HCT116 (cell line): Measurements from ENCODE around the gene ATP2B3. TPM values are rescaled to one million over a fixed set of nuclear protein-coding genes. Genes with fewer than 3 reads are reported as not detected.

ENCODE experiments used
- ATAC-seq: fragments of 200-7000 bp; cut with Tn5 transposase; 2 replicates; pipeline ENCODE4 v1.9.1; 2020; ENCODE audit warnings: mild to moderate bottlenecking, moderate library complexity
- BruUV-seq: library from RNA; stranded (reverse); fragments of 400-500 nt; replicated peaks from 2 replicates; lab custom pipeline; 2021; lab: Mats Ljungman, UMichigan
- CTCF ChIA-PET: fragments of 300-600 bp; sonication (Branson Sonifier 250); formaldehyde crosslinking; loops from one replicate; lab custom pipeline; 2021; ENCODE audit warnings: antibody characterized with exemption; lab: Charles Lee
- POLR2A ChIA-PET: fragments of 300-600, 350-600 bp; sonication (Branson Sonifier 250); formaldehyde crosslinking; loops from one replicate; lab custom pipeline; 2021; ENCODE audit warnings: antibody characterized with exemption; lab: Charles Lee
- RAD21 ChIA-PET, 2 experiments: fragments of 300-600 bp; sonication (Branson Sonifier 250); formaldehyde crosslinking; loops; one replicate each; lab custom pipeline; 2023; ENCODE audit warnings: low total read pairs in 2 of 2; ENCODE audit not compliant: uncharacterized antibody in 2 of 2, unreplicated experiment in 2 of 2, low non-redundant PET in 1 of 2; lab: Charles Lee
- DNase-seq: peaks from one replicate; pipeline ENCODE4 v3.0.0-alpha.2; 2010; ENCODE audit warnings: low read depth, low spot score
- H2AFZ ChIP-seq: fragments of 200-600 bp; shearing (Covaris generic), sonication (generic); 2 replicates; pipeline ENCODE4 v1.6.1; 2017; ENCODE audit warnings: low read depth, mixed run types, mixed read lengths, antibody characterized with exemption, low read length; ENCODE audit not compliant: poor library complexity, severe bottlenecking
- H3K27ac ChIP-seq: 2 replicates; pipeline ENCODE4 v1.5.1; 2012; ENCODE audit warnings: low read depth, low read length
- H3K27me3 ChIP-seq: fragments of 200-600 bp; sonication (generic); 2 replicates; pipeline ENCODE4 v1.6.1; 2016; ENCODE audit warnings: mixed run types, low read length, mixed read lengths; ENCODE audit not compliant: insufficient read depth
- H3K36me3 ChIP-seq, 2 experiments: fragments of 200-500 bp in 1 of 2; fragments of 200-600 bp in 1 of 2; sonication (Bioruptor generic) in 1 of 2; sonication (generic) in 1 of 2; 2 replicates each; pipeline versions ENCODE4 v1.5.1 to v1.6.1; 2014 to 2016; ENCODE audit warnings: low read length in 2 of 2, inconsistent platforms in 1 of 2, mixed read lengths in 1 of 2, mixed run types in 1 of 2; ENCODE audit not compliant: insufficient read depth in 2 of 2, control insufficient read depth in 1 of 2
- H3K4me1 ChIP-seq, 2 experiments: fragments of 200-600 bp in 1 of 2; sonication (generic) in 1 of 2; 2 replicates each; pipeline versions ENCODE4 v1.5.1 to v1.6.1; 2012 to 2017; ENCODE audit warnings: low read length in 2 of 2, inconsistent platforms in 1 of 2, mild to moderate bottlenecking in 1 of 2, mixed read lengths in 1 of 2, mixed run types in 1 of 2, moderate library complexity in 1 of 2; ENCODE audit not compliant: insufficient read depth in 2 of 2, control insufficient read depth in 1 of 2
- H3K4me2 ChIP-seq: fragments of 200-600 bp; sonication (generic); 2 replicates; pipeline ENCODE4 v1.6.1; 2017; ENCODE audit warnings: mixed run types, low read length, mixed read lengths
- H3K4me3 ChIP-seq, 2 experiments: fragments of 200-600 bp in 1 of 2; sonication (generic) in 1 of 2; replicated peaks in 1 of 2; 2 replicates each; pipeline ENCODE4 v1.5.1; 2011 to 2016; ENCODE audit warnings: low read length in 2 of 2, control low read depth in 1 of 2, low read depth in 1 of 2, mild to moderate bottlenecking in 1 of 2, mixed read lengths in 1 of 2, mixed run types in 1 of 2
- H3K79me2 ChIP-seq: fragments of 200-600 bp; sonication (generic); 2 replicates; pipeline ENCODE4 v1.6.1; 2017; ENCODE audit warnings: mild to moderate bottlenecking, mixed run types, low read length, moderate library complexity, mixed read lengths; ENCODE audit not compliant: insufficient read depth
- H3K9ac ChIP-seq: fragments of 200-600 bp; sonication (generic); 2 replicates; pipeline ENCODE4 v1.6.1; 2016; ENCODE audit warnings: low read length, mixed read lengths
- H3K9me2 ChIP-seq: fragments of 200-600 bp; sonication (generic), shearing (Covaris generic); 2 replicates; pipeline ENCODE4 v1.6.1; 2017; ENCODE audit warnings: mixed run types, mild to moderate bottlenecking, moderate library complexity; ENCODE audit not compliant: insufficient read depth
- H3K9me3 ChIP-seq, 2 experiments: fragments of 200-500 bp in 1 of 2; fragments of 200-600 bp in 1 of 2; sonication (Bioruptor generic) in 1 of 2; sonication (generic) in 1 of 2; 2 replicates each; pipeline ENCODE4 v1.6.1; 2014 to 2017; ENCODE audit warnings: low read length in 2 of 2, mixed read lengths in 2 of 2, inconsistent platforms in 1 of 2, low read depth in 1 of 2, mild to moderate bottlenecking in 1 of 2, mixed run types in 1 of 2, moderate library complexity in 1 of 2; ENCODE audit not compliant: control insufficient read depth in 1 of 2, insufficient read depth in 1 of 2
- H4K20me1 ChIP-seq: fragments of 200-600 bp; sonication (generic), shearing (Covaris generic); 2 replicates; pipeline ENCODE4 v1.6.1; 2017; ENCODE audit warnings: mixed run types, mild to moderate bottlenecking, moderate library complexity; ENCODE audit not compliant: insufficient read depth
- CEBPB ChIP-seq: IDR thresholded peaks from 2 replicates; pipeline ENCODE4 v1.6.1; 2012; ENCODE audit warnings: low read depth
- JUND ChIP-seq: IDR thresholded peaks from 2 replicates; pipeline ENCODE4 v1.6.1; 2012
- MAX ChIP-seq: IDR thresholded peaks from 2 replicates; pipeline ENCODE4 v1.6.1; 2012
- POLR2A ChIP-seq: IDR thresholded peaks from 2 replicates; pipeline ENCODE4 v1.7.0; 2011; ENCODE audit warnings: borderline replicate concordance; ENCODE audit not compliant: insufficient read depth, insufficient read length; ENCODE audit errors: extremely low read depth
- RAD21 ChIP-seq: IDR thresholded peaks from 2 replicates; pipeline ENCODE4 v1.6.1; 2012; ENCODE audit warnings: low read depth, mild to moderate bottlenecking
- REST ChIP-seq: IDR thresholded peaks from 2 replicates; pipeline ENCODE4 v1.6.1; 2012; ENCODE audit warnings: low read depth
- TCF7L2 ChIP-seq: IDR thresholded peaks from 2 replicates; pipeline ENCODE4 v1.7.0; 2011; ENCODE audit warnings: borderline replicate concordance, inconsistent platforms; ENCODE audit not compliant: insufficient read depth, insufficient read length; ENCODE audit errors: extremely low read depth
- ZFX ChIP-seq: fragments of 450-650 bp; IDR thresholded peaks from 2 replicates; pipeline ENCODE4 v1.6.1; 2017
- ZNF274 ChIP-seq: fragments of 200-500 bp; sonication (Bioruptor generic); IDR thresholded peaks from 2 replicates; pipeline ENCODE4 v1.6.1; 2014; ENCODE audit warnings: mild to moderate bottlenecking, low read depth, low read length, inconsistent platforms
- intact Hi-C: fragments of 100-400 bp; cut with micrococcal nuclease; formaldehyde crosslinking; loops from 2 replicates; pipeline ENCODE4 v1.10.0; 2022
- total RNA-seq: library from RNA; stranded (reverse); gene quantifications from one replicate; pipeline ENCODE4 v1.2.1, GENCODE V29; 2021; ENCODE audit not compliant: unreplicated experiment

Gene ATP2B3
- total RNA-seq, 1 experiment from 2014 or later, result not detected

GRCh38 chrX:153626025-153626633 is 108.7 kb downstream of the ATP2B3 start (continued):
- no peak for TF ChIP-seq REST
- no peak for TF ChIP-seq ZNF274
- TF ChIP-seq CEBPB, result no peak

DNA sequence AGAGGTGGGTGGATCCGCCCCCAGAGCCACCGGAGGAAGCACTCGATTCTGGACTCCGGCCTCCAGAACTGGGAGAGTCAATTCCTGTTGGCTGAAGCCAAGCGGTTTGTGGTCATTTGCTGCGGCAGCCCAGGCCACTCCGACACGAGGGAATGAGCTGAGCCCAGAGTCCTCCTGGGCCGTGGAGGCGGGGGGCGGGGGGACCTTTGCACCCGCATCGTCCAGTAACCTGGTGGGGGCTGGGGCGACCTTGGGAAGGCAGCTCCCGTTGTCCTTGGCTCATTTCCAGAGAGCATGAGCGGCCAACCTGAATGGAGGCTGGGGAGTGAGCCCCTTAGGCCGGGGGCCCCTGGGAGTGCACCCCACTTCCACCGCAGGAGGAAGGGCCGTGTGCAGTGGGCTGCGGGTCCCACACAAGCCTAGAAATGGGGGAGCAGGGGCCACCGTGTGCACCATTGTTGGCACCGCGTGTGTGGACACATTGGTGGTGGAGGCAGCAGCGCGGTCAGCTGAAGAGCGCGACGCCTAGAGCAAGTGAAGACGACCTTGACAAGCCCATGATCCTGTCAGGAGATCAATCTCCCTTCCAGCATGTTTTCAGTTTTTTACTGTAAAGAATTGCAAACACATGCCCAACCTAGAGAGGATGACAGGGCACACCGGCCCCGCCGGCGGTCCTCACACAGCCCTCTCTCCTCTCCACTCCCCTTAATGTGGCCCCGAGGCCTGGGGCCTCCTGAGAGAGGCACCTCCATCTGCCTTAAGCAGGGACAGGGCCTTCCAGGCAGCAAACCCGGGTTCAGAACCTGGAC is 109.6 kb downstream of the ATP2B3 start:
- CTCF ChIA-PET, result no interaction called here
- no peak for DNase-seq

More for the DNA sequence above, 109.6 kb downstream of the ATP2B3 start:
- POLR2A ChIA-PET, result no interaction called here
- Histone ChIP-seq H3K4me3 (no peak overlapping the region), H3K79me2 (no peaks in the 10 kb centered on the region), H3K4me1 (no peaks in the 10 kb centered on the region), H4K20me1 (no peaks in the 10 kb centered on the region), H3K9ac (no peak overlapping the region), H3K4me2 (no peak overlapping the region), H3K9me2 (no peaks in the 10 kb centered on the region)
- intact Hi-C loops, result no loop called here
- ATAC-seq, result no peak
- TF ChIP-seq RAD21, result no peak
- no peak for TF ChIP-seq POLR2A
- no peak for TF ChIP-seq TCF7L2
- no peak for TF ChIP-seq JUND
- no peak for TF ChIP-seq MAX
- no peak for TF ChIP-seq ZFX
- TF ChIP-seq, all 23 proteins: peak for 0
- no peaks in the 10 kb centered on the region for H3K9me3 ChIP-seq
- BruUV-seq, result no TSS peak
- H3K36me3 ChIP-seq, result no peaks in the 10 kb centered on the region
- no peak overlapping the region for H3K27ac ChIP-seq
- no peak overlapping the region for H2AFZ ChIP-seq
- RAD21 ChIA-PET, result no interaction called here
- H3K27me3 ChIP-seq, result no peaks in the 10 kb centered on the region
